K562 treated with DMSO at 1 percent for 4 hours (cell line): ENCODE measurements around the gene YIF1A. TPM values are rescaled to one million over a fixed set of nuclear protein-coding genes. Genes with fewer than 3 reads are reported as not detected.

Source experiments
- total RNA-seq: library from RNA; unstranded; fragments of 300-600 nt; gene quantifications from 2 replicates; pipeline ENCODE4 v1.2.3, GENCODE V29; 2022; ENCODE audit not compliant: insufficient read depth

The YIF1A gene
- total RNA-seq = 111 and 122 TPM in 2 replicates

GRCh38 chr11:66288671-66289547 is at the start of gene YIF1A:
Gene YIF1A, minus strand, starts transcription at chr11:66289143. Its CDS starts 158 bp downstream, at chr11:66288985.

GRCh38 chr11:66336234-66337102 is 47.5 kb upstream of the YIF1A start, which contains the start of gene RIN1:
Gene RIN1, minus strand, starts transcription at chr11:66336434. Its CDS starts 32 bp downstream, at chr11:66336402.

GRCh38 chr11:66316849-66317251 is 27.9 kb upstream of the YIF1A start, which contains the start of gene CD248:
Gene CD248, minus strand, starts transcription at chr11:66317044. Its CDS starts 17 bp downstream, at chr11:66317027.

GRCh38 chr11:66291706-66292542 is 3.0 kb upstream of the YIF1A start, which contains the start of gene TMEM151A:
Gene TMEM151A, plus strand, starts transcription at chr11:66291894. Its CDS starts 120 bp downstream, at chr11:66292014.

GRCh38 chr11:66277471-66278362 is 11.2 kb downstream of the YIF1A start, which contains the start of gene CNIH2:
Gene CNIH2, plus strand, starts transcription at chr11:66278175. Its CDS starts 282 bp downstream, at chr11:66278457.

GRCh38 chr11:66268244-66268951 is 20.5 kb downstream of the YIF1A start, which contains the start of gene RAB1B:
Gene RAB1B, plus strand, starts transcription at chr11:66268639. Its CDS starts 41 bp downstream, at chr11:66268680.

Other genes starting within 250 kb of the YIF1A start
- not detected in 2 replicates for gene GAL3ST3, start 240.0 kb downstream of the YIF1A start, total RNA-seq
- 197 and 236 TPM in 2 replicates for gene SF3B2, start 236.8 kb downstream of the YIF1A start, total RNA-seq
- gene PACS1, start 218.9 kb downstream of the YIF1A start, total RNA-seq = 26.7 and 27.9 TPM in 2 replicates
- 33.3 and 34.0 TPM in 2 replicates for gene KLC2, start 31.4 kb downstream of the YIF1A start, total RNA-seq
- gene RAB1B, start 20.5 kb downstream of the YIF1A start, total RNA-seq = 156 and 172 TPM in 2 replicates
- 0.52 TPM in 1 of 2 replicates, not detected in the other for gene CNIH2, start 11.0 kb downstream of the YIF1A start, total RNA-seq
- gene TMEM151A, start 2.8 kb upstream of the YIF1A start, total RNA-seq = not detected in 2 replicates
- not detected in 2 replicates for gene CD248, start 27.9 kb upstream of the YIF1A start, total RNA-seq
- gene RIN1, start 47.3 kb upstream of the YIF1A start, total RNA-seq = 0.90 and 1.9 TPM in 2 replicates
- gene BRMS1, start 56.0 kb upstream of the YIF1A start, total RNA-seq = 44.5 and 51.4 TPM in 2 replicates
- gene B4GAT1, start 58.5 kb upstream of the YIF1A start, total RNA-seq = 23.2 and 25.5 TPM in 2 replicates
- gene SLC29A2, start 82.6 kb upstream of the YIF1A start, total RNA-seq = 5.8 and 11.3 TPM in 2 replicates
- not detected in 2 replicates for gene NPAS4, start 131.9 kb upstream of the YIF1A start, total RNA-seq
- gene MRPL11, start 149.7 kb upstream of the YIF1A start, total RNA-seq = 51.8 and 54.1 TPM in 2 replicates
- gene PELI3, start 177.8 kb upstream of the YIF1A start, total RNA-seq = 3.5 and 4.1 TPM in 2 replicates
- gene DPP3, start 191.3 kb upstream of the YIF1A start, total RNA-seq = 35.2 and 38.6 TPM in 2 replicates
- gene BBS1, start 221.5 kb upstream of the YIF1A start, total RNA-seq = 8.4 and 10.2 TPM in 2 replicates